NCI-H226 (cell line): ENCODE measurements around the gene LAMTOR1.

Source experiments
- DNase-seq: peaks from one replicate; pipeline ENCODE4 v3.0.0-alpha.2; 2015

The LAMTOR1 gene

GRCh38 chr11:72080326-72081183 lies 22.5 kb downstream of the LAMTOR1 start, which contains the start of the genes LRRC51 and NUMA1:
TSS of gene LRRC51 (plus strand) at chr11:72080850. CDS start at chr11:72089084, 8,234 bp downstream.
TSS of gene NUMA1 (minus strand) at chr11:72080542. CDS start at chr11:72035943, 44,599 bp downstream.
- DNase-seq, result peak; percentile 99

GRCh38 chr11:72079819-72080325 lies 23.2 kb downstream of the LAMTOR1 start:
- no peak for DNase-seq

GRCh38 chr11:72078477-72078876 lies 24.6 kb downstream of the LAMTOR1 start:
- no peak for DNase-seq

GRCh38 chr11:72075756-72076155 lies 27.3 kb downstream of the LAMTOR1 start:
- DNase-seq, result no peak

- no peak for DNase-seq
Observed at GRCh38 chr11:72075109-72075508, 28.0 kb downstream of the LAMTOR1 start.

- DNase-seq, result peak; percentile 78
Observed at GRCh38 chr11:72072348-72072747, 30.7 kb downstream of the LAMTOR1 start.

- DNase-seq, result no peak
Observed at GRCh38 chr11:72070491-72070890, 32.6 kb downstream of the LAMTOR1 start.

- peak; percentile 83 for DNase-seq
Observed at GRCh38 chr11:72069787-72070251, 33.3 kb downstream of the LAMTOR1 start.

GRCh38 chr11:72069200-72069599 lies 33.9 kb downstream of the LAMTOR1 start:
- no peak for DNase-seq

- DNase-seq, result no peak
Observed at GRCh38 chr11:72067676-72068075, 35.4 kb downstream of the LAMTOR1 start.

- no peak for DNase-seq
Observed at GRCh38 chr11:72067266-72067665, 35.8 kb downstream of the LAMTOR1 start.

GRCh38 chr11:72066855-72067254 lies 36.2 kb downstream of the LAMTOR1 start:
- DNase-seq, result no peak

- no peak for DNase-seq
Observed at GRCh38 chr11:72061739-72062396, 41.2 kb downstream of the LAMTOR1 start.

GRCh38 chr11:72058416-72059034 lies 44.6 kb downstream of the LAMTOR1 start:
- DNase-seq, result no peak

- DNase-seq, result no peak
Observed at GRCh38 chr11:72048766-72049460, 54.2 kb downstream of the LAMTOR1 start.
